Activated CD8-positive, alpha-beta memory T cell treated with anti-CD3 and anti-CD28 coated beads for 36 hours (primary cell): Measurements from ENCODE around the gene CDCA8. TPM values are rescaled to one million over a fixed set of nuclear protein-coding genes. Genes with fewer than 3 reads are reported as not detected.

Experiments
- CTCF ChIA-PET: fragments of 350-600 bp; sonication (Branson Sonifier 250); formaldehyde crosslinking; loops from one replicate; lab custom pipeline; 2021; ENCODE audit warnings: antibody characterized with exemption; lab: Charles Lee
- POLR2A ChIA-PET: fragments of 350-600 bp; sonication (Branson Sonifier 250); formaldehyde crosslinking; loops from one replicate; lab custom pipeline; 2021; ENCODE audit warnings: antibody characterized with exemption; lab: Charles Lee
- total RNA-seq, 2 experiments: library from RNA; stranded (reverse); gene quantifications; one replicate each; pipeline ENCODE4 v1.2.3, GENCODE V29; 2021

Gene CDCA8
- 10 to 100 TPM; 42.1 to 43.3 TPM for total RNA-seq

GRCh38 chr1:37692078-37692833 is at the start of gene CDCA8:
Gene CDCA8, plus strand, starts transcription at chr1:37692516. Its CDS starts 175 bp downstream, at chr1:37692691.
- ChIA-PET CTCF (interaction anchor here (1.1 to 2.1 kb wide), 3 partner anchors 10 to 168 kb away, joined by 3 to 15 read pairs (median 6); partner anchors contain the start of gene MTF1), POLR2A (interaction anchor here (0.6 to 1.0 kb wide), 6 partner anchors 35 to 239 kb away, joined by 3 to 11 read pairs (median 3); partner anchors contain the start of genes EPHA10, YRDC and ZC3H12A)

GRCh38 chr1:37647281-37647680 is 45.0 kb upstream of the CDCA8 start:
- ChIA-PET CTCF (no interaction called here), POLR2A (no interaction called here)

DNA sequence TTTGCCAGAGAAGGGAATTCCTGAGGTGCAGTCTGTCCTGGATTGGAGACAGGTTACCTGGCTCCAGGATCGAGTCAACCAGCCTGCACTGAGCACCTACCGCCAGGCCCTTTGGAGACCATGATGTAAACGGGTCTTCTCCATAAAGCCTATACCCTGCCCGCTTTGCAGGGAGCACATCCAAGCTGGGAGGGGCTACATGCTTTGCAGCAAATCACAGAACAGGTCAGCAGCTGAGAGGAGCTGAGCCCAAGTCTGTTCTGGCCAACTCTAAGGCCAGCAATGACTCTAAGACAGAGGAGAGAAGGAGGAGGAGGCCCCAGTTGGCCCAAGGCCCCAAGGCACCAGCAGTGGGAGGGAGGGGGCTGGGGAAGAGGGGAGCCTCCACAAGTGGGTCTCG is 42.1 kb upstream of the CDCA8 start:
- ChIA-PET CTCF (interaction anchor here (0.9 kb wide), 1 partner anchor 191 kb away, joined by 3 read pairs; no protein-coding TSS in a partner anchor), POLR2A (no interaction called here)

GRCh38 chr1:37650721-37651120 is 41.6 kb upstream of the CDCA8 start:
- POLR2A ChIA-PET, result no interaction called here
- CTCF ChIA-PET, result no interaction called here

DNA sequence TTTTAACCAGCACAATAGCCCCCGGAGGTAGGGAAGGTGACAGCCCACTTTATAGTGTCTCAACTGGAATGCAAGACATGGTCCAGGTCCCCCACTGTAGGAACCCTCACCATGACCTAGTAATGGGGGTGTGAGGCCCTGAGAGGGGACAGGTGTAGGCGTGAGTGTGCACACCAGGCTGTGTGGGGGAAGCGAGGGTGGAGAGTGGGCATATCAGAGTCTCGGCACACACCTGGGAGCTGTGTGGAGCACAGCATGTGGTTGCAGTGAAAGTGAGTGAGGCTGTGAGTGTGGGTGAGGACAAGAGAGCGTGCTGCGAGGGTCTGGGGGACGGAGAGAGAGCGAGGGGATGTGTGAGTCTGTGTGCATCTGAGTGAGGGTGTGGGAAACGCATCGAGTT is 40.5 kb upstream of the CDCA8 start:
- ChIA-PET POLR2A (no interaction called here), CTCF (no interaction called here)

GRCh38 chr1:37652976-37653375 is 39.3 kb upstream of the CDCA8 start:
- POLR2A ChIA-PET, result no interaction called here

DNA sequence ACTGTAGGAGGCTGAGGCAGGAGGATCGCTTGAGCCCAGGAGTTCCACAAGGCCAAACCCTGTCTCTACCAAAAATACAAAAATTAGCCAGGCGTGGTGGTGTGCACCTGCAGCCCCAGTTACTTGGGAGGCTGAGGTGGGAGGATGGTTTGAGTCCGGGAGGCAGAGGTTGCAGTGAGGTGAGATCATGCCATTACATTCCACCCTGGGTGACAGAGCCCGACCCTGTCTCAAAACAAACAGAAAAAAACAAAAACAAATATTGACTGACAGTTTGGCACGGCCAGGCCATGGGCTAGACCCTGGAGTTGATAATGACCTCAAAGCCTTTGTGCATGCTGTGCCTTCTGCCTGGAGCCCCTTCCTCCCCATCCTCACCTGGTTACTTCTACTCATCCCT is 38.4 kb upstream of the CDCA8 start:
- ChIA-PET POLR2A (interaction anchor here (0.7 kb wide), 1 partner anchor 29 kb away, joined by 3 read pairs; no protein-coding TSS in a partner anchor), CTCF (no interaction called here)

More at GRCh38 chr1:37652976-37653375, 39.3 kb upstream of the CDCA8 start:
- CTCF ChIA-PET, result no interaction called here

DNA sequence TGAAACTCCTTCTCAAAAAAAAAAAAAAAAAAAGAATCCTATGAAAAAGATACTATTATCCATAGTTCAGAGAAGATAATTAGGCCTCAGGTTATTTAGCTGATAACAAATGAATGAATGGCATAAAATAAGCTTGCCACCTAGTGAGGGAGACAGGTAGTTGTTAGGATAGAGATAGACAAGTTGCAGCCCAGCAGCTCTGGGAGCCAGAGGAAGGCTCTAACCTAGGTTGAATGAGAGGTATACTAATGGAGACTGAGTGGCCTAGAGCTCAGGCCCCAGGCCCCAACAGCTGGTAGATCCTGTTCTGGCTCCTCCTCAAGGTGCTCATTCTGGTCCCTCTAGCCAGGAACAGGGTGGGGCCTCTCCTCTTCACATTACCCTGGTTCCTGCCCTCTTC is 37.0 kb upstream of the CDCA8 start:
- ChIA-PET CTCF (interaction anchor here (0.7 kb wide), 1 partner anchor 188 kb away, joined by 3 read pairs; no protein-coding TSS in a partner anchor), POLR2A (no interaction called here)

GRCh38 chr1:37656026-37656425 is 36.3 kb upstream of the CDCA8 start:
- POLR2A ChIA-PET, result no interaction called here
- CTCF ChIA-PET, result no interaction called here

- POLR2A ChIA-PET, result no interaction called here
- CTCF ChIA-PET, result no interaction called here
These were observed 35.4 kb upstream of the CDCA8 start for GRCh38 chr1:37656881-37657280.

GRCh38 chr1:37657620-37658412 is 34.5 kb upstream of the CDCA8 start:
- POLR2A ChIA-PET, result no interaction called here

GRCh38 chr1:37658486-37658885 is 33.8 kb upstream of the CDCA8 start:
- POLR2A ChIA-PET, result no interaction called here
- CTCF ChIA-PET, result no interaction called here

More at GRCh38 chr1:37657620-37658412, 34.5 kb upstream of the CDCA8 start:
- CTCF ChIA-PET, result no interaction called here

DNA sequence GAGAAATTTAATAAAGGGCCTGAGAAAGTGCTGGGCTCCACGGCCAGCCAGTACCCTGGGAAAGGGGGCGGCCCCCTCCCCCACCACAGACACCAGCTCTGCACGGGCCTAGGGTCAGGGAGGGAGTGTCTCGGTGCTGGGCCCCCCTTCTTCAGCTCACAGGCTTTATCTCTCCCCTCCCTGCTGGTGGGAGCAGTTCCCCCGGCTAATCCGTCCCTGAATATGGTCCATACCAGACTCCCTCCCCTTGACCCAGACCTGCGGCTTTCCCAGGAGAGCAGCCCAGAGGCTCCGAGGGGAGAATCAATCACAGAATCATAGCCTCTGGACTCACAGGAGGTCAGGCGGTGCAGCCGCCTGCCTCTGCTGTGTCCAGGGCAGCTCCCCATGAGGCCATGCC is 31.7 kb upstream of the CDCA8 start:
- ChIA-PET POLR2A (no interaction called here), CTCF (no interaction called here)

GRCh38 chr1:37661401-37661800 is 30.9 kb upstream of the CDCA8 start:
- ChIA-PET POLR2A (no interaction called here), CTCF (no interaction called here)

- ChIA-PET CTCF (no interaction called here), POLR2A (no interaction called here)
These were observed 30.1 kb upstream of the CDCA8 start for GRCh38 chr1:37662031-37662755.

DNA sequence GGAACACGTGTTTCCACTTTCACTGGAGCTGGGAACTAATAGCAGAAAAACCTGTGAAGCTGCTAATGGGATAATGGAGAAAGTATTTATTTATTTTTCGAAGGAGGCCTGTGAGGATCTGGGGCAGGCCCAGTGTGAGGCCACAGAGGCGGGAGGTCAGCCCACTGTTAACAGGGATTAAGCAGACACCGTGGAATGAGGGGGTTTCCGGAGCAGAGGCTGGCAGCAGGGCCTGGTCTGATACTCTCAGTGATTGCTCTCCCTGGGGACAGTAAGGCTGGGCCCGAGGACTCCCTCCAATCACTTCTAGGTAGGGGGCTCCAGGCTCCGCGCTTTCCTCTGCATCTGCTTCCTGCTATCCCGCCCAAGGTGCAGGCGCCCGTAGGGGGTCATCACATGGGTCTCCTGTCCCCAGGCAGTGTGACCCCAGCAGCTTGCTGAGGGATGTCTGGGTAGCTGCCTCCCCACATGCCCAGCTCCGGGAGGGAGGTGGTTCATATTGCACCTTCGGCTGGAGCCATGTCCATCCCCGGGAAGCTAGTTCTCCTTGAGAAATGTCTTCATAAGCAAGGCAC is 28.8 kb upstream of the CDCA8 start:
- ChIA-PET POLR2A (interaction anchor here (0.6 kb wide), 2 partner anchors 190 to 319 kb away, joined by 3 to 10 read pairs; no protein-coding TSS in a partner anchor), CTCF (no interaction called here)

DNA sequence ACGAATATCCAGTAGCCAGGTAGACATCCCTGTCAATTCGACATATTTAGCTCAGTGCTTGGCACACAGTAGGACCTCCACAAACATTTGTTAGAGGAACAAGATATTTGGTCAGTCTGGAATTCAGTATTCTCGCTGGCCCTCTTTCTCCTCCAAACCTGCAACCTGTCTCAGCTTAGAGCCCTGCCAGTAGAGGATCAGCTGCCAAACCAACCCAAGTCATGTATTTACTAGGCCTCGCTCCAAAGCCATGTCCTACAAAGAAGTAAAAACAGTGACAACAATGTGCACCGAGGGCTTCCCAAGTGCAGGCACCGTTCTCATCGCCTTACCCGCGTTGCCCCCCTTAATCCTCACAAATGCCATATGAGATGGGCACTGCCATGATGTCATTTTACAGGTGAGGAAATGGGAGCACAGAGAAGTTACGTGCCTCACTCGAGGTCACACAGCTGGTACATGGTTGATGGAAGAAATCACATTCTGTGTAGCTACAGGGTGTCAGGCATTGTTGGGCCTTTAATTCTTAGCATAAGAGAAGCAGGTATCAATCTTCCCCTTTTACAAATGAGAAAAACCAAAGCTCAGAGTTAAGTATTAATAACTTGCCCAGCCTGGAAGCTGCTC is 26.0 kb upstream of the CDCA8 start:
- CTCF ChIA-PET, result interaction anchor here (0.9 kb wide), 1 partner anchor 70 kb away, joined by 3 read pairs; the partner anchor contains the start of gene GNL2
- POLR2A ChIA-PET, result no interaction called here

GRCh38 chr1:37667023-37667671 is 25.2 kb upstream of the CDCA8 start:
- CTCF ChIA-PET, result interaction anchor here (0.6 kb wide), 1 partner anchor 64 kb away, joined by 3 read pairs; no protein-coding TSS in a partner anchor

More at GRCh38 chr1:37667023-37667671, 25.2 kb upstream of the CDCA8 start:
- POLR2A ChIA-PET, result no interaction called here
